ENCODE measurements around the gene CCNDBP1. TPM values are rescaled to one million over a fixed set of nuclear protein-coding genes. Genes with fewer than 3 reads are reported as not detected.
"Not testable (repeated sequence)": the region's sequence is repeated elsewhere in the genome, so short reads cannot be mapped to it uniquely, and the experiment has no call there.

CCNDBP1 gene
- polyA plus RNA-seq, 4 donors: 51.5 to 59.5 (median 53.9) TPM

DNA sequence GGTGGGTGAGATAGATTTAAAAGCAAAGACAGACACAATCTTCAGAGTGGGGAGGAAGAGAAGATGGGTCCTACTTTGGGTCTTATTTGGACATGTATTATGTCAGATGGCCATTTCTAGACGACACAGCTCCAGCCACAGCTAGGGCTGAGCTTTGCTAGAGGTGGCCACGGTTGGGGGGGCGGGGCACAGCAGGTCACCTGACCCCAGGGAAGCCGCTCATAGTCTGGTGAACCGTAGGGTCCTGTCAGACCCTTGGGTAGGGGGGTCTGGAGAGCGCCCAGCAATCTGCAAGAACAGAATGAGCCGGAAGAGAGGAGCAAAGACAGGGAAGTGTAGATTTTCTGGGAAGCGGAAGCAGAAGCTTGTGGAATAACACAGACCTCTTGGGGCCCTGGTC is 29.0 kb downstream of the CCNDBP1 start:
- DNase-seq (ENCODE audit: low read depth in 4 of 4, low spot score in 2 of 4): no peak

DNA sequence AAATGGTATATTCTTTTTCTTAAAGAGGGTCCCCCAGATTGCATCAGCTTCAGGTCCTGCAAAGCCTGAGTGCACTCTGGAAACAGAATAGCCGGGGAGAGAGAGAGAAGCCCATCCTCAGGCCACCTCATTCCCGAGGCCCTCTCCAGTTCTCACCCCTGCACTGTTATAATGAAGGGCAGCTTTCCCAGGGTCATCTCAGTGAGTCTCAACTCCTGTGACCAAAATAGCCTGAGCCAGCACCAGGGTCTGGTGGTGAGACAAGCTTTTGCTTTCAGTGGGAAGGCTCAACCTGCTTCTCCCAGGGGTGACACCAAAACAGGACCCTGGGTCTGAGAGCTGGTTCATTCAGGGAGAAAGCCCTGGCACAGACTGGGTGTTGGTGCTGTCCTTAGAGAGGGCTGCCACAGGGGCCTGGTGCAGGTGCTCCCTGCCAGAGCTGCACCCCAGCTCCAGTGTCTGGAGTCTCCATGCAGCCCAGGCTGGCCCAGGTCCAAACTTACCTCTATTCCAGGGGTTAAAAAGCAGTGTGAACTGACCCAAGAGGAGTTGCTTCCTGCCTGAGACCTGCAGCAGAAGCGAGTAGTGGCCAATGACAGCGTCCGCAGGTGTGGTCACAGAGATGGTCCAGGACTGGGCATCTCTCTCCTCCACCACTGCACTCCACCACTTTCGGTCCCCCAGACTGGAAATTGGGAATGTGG is 29.5 kb downstream of the CCNDBP1 start:
- no peak for DNase-seq (ENCODE audit: low read depth in 4 of 4, low spot score in 2 of 4)

DNA sequence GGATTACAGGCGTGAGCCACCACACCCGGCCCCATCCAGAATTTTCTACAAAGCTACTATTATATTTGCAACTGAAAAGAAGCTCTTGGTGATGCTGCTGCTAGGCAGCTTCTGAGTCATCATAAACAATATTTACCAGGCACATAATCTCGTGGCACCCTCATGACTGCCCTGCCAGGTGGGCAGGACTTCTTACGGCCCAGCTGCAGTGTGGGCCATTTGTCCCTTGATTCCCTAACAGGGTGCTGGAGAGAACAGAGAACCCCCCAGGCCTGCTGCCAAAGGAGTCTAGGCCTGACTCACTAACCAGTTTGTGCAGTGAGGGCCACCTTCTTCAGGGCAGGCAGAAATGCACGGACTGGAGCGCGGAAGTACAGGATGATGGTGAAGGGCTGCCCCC is 30.8 kb downstream of the CCNDBP1 start:
- DNase-seq (ENCODE audit: low read depth in 4 of 4, low spot score in 2 of 4): no peak

DNA sequence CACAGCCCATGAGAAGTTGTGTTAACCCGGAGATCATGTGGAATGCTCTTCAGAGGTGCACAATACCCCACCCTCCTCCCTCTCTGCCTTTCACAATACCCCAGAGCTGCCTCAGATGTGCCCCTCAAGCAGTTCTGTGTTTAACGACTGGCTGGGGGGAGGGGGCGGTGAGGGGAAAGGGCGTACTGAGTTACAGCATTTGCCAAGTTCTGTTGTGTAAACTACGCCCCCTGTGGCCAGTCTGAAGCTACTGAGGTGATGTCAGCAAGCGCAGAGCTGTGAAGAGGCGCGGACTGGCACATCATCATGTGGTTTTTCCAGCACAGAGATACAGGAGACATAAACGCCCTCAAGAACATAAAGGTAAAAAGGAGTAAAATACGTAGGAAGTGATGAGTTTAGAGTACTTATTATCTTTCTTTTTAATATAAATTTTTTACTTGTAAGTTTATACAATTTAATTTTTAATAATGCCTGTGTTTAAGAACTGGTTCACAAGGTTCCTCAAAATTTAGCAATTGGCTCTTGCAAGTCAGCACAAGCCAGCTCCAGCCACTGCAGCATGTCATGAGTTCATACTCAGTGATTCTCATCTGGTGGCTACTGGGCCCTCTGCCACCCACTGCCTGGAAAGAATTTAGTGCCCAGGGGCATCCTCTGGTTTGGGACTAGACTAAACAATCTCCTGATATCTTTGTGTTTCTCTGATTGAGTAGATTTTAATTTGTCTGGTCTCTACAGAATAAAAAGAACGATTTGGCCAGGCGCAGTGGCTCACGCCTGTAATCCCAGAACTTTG is 33.9 kb downstream of the CCNDBP1 start:
- DNase-seq (ENCODE audit: low read depth in 4 of 4, low spot score in 2 of 4): no peak

DNA sequence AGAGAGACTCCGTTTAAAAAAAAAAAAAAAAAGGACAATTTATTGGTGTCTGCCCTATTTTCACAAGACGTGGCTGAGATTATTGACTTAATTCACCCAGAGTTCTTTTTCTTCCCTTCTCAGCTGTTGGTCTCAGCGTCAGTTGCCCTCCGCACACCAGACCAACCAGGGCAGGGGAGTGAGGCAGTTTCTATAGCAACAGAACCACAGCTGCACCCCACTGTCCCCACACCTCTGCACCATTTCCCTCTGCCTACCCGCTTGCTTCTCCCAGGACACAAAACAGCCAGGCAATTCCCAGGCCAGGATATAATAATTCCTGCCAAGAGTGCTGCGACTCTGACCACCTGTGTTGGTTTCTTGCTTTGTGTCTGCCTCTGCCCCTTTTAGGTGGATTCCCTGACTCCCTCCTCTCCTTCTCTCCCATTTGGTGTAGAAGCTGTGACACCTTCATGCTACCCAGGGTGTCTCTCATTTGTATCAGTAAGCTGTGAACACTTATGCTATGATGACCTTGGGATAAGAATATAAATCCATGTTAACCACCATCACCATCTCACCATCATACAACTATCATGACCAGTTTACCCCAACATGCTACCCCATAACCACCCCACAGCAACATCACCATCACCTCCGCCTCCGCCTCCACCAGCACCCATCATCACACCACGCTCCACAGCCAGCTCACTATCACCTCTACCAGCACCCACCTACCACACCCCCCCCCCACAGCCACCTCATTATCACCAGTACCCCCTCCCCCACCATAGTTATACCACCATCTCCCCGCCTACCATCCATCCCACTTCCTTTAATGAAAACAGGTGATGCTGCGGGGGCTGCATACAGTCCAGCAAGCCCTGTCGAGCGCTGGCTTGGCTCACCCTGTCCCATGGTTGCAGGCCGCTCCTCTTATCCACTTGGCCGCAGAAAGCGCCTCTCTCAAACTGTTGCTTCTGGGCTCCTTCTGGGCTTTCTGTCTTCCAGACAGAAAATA is 35.0 kb downstream of the CCNDBP1 start:
- no peak for DNase-seq (ENCODE audit: low read depth in 4 of 4, low spot score in 2 of 4)

DNA sequence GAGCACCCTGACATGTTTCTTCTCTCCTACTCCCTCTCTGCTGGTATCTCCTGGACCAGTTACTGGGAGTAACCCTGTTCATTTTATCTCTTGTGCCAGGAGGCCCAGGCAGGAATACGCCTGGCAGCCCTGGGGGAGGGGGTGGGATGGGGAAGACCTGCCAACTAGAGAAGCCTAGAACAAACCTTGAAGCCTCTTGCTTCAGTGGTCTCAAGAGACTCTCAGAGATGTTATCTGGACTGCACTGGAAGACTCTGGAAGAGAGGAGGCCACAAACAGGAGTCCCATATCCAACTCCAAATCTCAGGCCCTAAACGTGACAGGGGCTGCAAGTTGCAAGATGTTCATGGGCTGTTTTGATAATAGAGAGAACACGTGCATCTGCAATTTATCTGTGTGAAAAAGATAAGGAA is 35.8 kb downstream of the CCNDBP1 start, which contains the start of gene EPB42:
Gene EPB42, minus strand, starts transcription at position 28 of the 413 bp plus-strand sequence. CDS start 193 bp downstream, outside the sequence.
- DNase-seq (ENCODE audit: low read depth in 4 of 4, low spot score in 2 of 4): no peak

DNA sequence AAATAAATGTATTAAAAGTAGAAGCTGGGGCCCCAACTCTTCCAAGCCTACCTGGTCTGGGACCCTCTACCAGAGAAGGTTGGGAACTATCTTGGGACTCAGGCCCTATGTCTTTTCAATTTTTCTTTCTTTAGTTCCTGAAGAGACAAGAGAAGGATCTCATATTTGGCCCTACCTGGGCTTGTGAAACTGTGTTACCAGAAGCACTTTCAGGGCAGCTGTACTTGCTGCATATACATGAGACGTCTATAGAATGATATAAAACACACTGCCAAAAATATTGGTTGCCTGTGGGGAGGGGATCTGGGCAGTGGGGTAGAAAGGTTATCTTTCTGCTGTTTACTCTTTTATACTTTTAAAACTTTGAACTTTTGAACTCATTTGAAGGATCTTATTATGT is 36.2 kb downstream of the CCNDBP1 start:
- DNase-seq (ENCODE audit: low read depth in 4 of 4, low spot score in 2 of 4): no peak

DNA sequence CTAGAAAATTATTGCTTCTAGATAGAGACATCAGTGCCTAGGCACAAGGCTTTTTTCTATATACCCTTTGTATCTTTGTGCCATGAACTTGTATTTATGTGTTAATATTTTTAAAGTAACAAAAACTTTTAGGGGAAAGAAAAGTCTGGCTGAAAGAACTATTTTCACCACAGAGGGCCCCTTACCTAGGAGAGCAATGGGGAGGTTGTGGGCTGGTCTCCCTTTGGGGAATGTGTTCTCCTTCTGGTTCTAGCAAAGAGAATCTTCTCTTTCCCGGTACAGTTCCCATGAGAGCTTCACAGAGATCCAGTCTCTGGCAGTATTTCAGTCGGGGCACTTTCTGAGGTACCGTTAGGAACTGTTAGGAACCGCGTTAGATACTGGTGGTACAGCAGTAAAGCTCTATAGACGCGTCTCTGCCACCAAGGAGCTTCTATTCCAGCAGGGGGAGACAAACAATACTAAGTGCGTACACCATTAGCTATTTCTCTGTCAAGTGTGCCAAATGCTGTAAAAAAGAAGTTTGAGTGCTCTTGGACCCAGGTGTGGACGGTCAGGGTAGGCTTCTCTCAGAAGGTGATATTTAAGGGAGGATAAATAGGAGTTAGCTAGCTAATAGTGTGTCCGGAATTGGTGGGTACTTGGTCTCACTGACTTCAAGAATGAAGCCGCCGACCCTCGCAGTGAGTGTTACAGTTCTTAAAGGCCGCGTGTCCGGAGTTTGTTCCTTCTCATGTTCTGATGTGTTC is 40.2 kb downstream of the CCNDBP1 start:
- DNase-seq (ENCODE audit: low read depth in 4 of 4, low spot score in 2 of 4): peak in 3 of 4 donors; percentile 18 to 38 (median 19)

DNA sequence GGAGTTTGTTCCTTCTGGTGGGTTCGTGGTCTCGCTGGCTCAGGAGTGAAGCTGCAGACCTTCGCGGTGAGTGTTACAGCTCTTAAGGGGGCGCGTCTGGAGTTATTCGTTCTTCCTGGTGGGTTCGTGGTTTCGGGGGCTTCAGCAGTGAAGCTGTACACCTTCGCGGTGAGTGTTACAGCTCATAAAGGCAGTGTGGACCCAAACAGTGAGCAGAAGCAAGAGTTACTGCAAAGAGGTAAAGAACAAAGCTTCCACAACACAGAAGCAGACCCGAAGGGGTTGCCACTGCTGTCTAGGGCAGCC is 40.7 kb downstream of the CCNDBP1 start:
- DNase-seq (ENCODE audit: low read depth in 4 of 4, low spot score in 2 of 4): not testable (repeated sequence)

DNA sequence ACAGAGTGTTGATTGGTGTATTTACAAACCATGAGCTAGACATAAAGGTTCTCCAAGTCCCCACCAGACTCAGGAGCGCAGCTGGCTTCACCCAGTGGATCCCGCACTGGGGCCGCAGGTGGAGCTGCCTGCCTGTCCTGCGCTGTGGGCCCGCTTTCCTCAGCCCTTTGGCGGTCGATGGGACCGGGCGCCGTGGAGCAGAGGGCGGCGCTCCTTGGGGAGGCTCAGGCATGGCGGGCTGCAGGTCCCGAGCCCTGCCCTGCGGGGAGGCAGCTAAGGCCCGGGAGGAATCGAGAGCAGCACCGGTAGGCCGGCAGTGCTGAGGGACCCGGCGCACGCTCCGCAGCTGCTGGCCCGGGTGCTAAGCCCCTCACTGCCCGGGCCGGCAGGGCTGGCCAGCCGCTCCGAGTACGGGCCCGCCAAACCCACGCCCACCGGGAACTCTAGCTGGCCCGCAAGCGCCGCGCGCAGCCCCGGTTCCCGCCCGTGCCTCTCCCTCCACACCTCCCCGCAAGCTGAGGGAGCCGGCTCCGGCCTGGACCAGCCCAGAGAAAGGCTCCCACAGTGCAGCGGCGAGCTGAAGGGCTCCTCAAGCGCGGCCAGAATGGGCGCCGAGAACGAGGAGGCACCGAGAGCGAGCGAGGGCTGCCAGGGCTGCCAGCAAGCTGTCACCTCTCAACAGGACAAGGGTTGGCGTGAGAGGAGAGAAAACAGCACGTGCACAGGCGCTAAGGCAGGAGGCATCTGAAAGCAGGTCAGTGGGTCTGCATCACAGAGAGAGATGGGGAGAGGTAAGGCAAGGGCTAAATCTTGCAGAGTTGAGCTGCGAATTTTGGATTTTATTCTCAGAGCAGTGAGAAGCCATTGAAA is 41.5 kb downstream of the CCNDBP1 start:
- DNase-seq (ENCODE audit: low read depth in 4 of 4, low spot score in 2 of 4): no peak

DNA sequence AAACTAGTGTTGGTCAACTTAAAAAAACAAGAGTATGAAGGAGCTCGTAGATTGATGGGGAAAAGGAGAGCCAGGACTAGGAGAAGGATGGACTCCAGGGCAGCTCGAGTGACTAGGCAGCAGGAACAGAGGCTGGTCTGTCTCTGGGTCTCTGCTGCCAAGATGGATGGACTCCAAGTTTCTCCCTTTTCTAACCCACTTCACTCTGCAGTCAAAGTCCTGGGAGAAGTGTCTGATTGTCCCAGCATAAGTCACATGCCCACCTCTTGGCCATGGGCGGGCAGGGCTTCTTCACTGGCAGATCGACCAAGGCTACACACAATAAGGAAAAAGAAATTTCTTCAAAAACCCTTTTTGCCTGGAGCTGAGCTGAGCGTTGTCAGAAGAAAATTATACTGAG is 44.8 kb downstream of the CCNDBP1 start:
- DNase-seq (ENCODE audit: low read depth in 4 of 4, low spot score in 2 of 4): no peak

DNA sequence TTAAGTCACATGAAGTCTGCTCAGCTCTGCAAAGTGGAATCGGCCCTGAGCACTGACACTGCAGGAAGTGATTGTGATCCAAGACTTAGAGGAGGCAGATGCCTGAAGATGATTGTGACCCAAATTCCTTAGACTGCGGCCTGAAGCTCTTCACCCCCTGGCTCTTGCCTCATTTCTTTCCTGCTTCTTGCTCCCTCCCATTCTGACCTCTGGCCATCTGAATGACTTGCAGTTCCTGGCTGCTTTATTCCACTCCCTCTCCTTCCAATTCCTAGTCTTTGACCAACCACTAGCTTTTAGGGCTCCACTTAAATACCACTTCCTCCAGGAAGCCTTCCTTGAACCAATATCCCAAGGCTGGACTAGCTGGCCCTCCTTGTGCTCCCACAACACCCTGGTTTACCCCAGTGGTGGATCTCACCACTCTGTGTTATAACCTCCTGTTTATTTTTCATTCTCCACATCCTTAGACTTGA is 45.5 kb downstream of the CCNDBP1 start:
- no peak for DNase-seq (ENCODE audit: low read depth in 4 of 4, low spot score in 2 of 4)

DNA sequence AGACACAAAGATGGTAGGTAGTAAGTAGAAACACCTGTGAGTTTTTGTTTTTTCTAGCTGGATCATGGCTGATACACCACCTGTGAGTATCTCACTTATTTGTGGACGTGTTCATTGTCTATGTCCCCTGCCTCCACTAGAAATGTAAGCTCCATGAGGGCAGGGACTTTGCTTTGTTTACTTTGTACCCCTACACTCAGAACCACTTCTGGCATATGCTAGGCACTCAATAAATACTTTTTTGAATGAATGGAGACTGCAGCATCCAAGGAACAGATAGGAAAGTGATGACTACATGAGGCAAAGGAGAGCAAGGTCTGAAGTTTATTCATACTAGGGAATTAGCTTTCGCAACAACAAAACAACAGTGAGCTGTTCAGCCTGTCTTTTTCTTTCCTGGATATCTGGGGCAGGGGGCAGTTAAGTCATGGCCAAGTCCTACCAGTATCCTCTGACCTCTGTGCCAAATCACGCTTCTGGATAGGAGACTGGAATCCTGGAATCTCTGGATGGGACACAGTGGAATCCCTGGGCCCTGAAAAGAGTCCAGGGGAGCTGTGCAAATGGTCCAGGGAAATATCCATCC is 47.2 kb downstream of the CCNDBP1 start:
- no peak for DNase-seq (ENCODE audit: low read depth in 4 of 4, low spot score in 2 of 4)

DNA sequence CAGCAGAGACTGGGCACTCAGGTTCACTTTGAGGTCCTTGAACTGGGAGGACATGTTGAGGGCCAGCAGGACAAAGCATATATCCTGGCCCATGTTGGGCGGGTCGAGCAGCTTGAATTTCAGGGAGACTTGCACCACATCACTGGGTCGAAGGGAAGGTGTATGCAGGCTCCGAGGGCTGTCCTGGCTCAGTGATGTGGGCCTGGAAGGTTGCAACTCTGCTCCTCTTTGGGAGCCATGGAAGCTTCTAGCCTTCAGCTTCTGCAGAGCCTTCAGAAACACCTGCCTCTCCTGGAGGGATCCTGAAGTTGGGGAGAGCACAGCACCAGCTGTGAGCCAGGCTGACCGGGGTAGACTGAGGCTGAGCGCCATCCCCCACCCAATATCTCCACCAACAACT is 50.3 kb downstream of the CCNDBP1 start:
- no peak for DNase-seq (ENCODE audit: low read depth in 4 of 4, low spot score in 2 of 4)

DNA sequence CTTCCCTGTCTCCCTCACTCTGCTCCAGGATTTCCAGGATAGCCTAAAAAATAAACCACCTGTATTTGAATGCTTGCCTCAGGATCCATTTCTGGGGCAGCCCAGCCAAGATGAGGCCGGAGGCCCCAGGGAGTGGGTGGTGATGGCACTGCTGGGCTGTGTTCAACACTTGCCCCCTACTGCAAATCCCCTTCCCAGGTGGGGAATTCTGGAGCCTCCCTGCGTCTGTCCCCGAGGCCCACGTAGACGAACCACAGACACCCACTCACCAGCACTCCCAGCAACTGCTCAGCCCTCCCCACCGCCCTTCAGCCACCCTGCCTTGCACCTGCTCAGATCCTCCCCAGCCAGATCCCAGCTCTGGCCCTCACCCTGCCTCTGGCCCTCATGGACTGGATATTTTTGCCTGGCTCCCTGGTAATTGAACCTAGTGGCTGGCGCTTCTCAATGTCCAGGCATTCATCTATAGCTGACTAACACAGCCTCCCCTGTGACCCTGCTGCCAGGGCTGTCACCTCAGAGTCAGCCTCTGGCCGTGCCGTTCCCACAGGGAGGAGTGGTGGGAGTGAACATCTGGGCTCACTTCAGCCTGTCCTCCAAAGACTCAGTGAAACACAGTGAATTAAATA is 52.8 kb downstream of the CCNDBP1 start:
- DNase-seq (ENCODE audit: low read depth in 4 of 4, low spot score in 2 of 4): no peak

DNA sequence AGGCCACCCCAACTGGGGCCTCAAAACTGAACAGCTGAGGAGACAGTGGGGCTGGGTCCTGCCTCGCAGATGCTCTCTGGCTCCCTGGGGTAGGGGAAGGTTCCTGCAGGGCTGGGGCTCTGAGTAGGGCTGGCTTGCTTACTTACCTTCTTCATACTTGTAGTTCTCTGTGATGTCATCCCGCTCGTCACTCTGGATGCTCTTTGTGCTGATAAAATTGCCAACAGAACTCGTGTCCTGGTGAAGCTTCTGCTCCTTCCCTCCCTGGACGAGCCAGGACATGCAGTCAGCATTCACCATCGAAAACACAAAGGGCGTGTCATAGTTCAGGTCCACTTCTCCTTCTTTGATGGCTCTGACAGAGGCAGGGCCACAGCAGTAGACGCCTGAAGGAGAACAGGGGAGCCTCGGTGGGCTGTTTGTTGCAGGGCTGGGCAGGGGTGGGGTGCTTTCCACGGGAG is 53.5 kb downstream of the CCNDBP1 start:
- DNase-seq (ENCODE audit: low read depth in 4 of 4, low spot score in 2 of 4): no peak

DNA sequence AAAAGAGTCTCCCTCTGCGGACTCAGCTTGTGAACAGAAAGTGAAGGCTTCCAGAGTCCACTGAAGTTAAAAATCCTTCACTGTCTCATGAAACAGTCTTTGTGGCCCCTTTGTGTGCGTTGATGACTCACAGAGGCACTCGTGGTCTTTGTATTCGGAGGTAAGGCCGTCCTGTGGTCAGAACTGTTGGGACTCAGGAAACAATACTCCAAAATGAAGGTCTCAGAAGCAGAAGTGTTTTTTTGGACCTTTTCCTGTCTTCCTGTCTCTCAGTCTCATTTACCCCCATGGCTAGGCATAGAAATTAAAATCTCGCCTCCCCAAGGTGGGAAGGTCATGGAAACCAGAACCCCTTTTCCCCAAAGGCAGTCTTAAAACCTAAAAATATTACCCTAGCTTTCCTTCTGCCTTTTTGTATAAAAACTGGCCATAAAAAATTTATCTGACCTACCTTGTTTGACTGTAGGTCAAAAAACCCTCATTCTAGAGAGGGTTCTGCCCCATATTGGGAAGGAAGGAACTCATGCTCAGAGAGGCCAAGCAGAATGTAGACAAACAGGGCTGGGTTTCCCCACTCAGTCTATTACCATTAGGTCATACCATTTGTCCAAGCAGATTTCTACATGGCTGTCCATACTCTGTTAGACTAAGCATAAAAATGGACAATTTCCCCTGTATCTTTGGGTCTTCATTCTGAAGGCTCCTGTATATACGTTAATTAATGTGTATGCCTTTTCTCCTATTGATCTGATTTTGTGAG is 54.7 kb downstream of the CCNDBP1 start:
- no peak for DNase-seq (ENCODE audit: low read depth in 4 of 4, low spot score in 2 of 4)
